H4 (cell line): ENCODE results near the gene FAM174C. TPM values are rescaled to one million over a fixed set of nuclear protein-coding genes. Genes with fewer than 3 reads are reported as not detected.

Experiments used
- DNase-seq: peaks from one replicate; pipeline ENCODE4 v3.0.0-alpha.2; 2015; ENCODE audit warnings: low spot score
- total RNA-seq: library from RNA; depleted of rRNA; stranded (reverse); fragments of >200 nt; shearing (Covaris generic); gene quantifications from 2 replicates; pipeline ENCODE4 v1.2.3, GENCODE V29; 2014

Gene FAM174C
- total RNA-seq, 1 experiment from 2014 or later = 59.5 TPM

- no peak for DNase-seq
Measured at GRCh38 chr19:1285737-1286360, 10.5 kb downstream of the FAM174C start, which contains the start of gene EFNA2. Gene EFNA2, plus strand, starts transcription at chr19:1285873. Its CDS starts 296 bp downstream, at chr19:1286169.

- DNase-seq = no peak
Measured at GRCh38 chr19:1286487-1287353, 11.4 kb downstream of the FAM174C start.

GRCh38 chr19:1287354-1288225 lies 12.3 kb downstream of the FAM174C start:
- no peak for DNase-seq

GRCh38 chr19:1288226-1288612 lies 12.9 kb downstream of the FAM174C start:
- no peak for DNase-seq

- DNase-seq = no peak
Measured at GRCh38 chr19:1288833-1289685, 13.7 kb downstream of the FAM174C start.

GRCh38 chr19:1289686-1290025 lies 14.3 kb downstream of the FAM174C start:
- DNase-seq = no peak

GRCh38 chr19:1290196-1290702 lies 14.9 kb downstream of the FAM174C start:
- DNase-seq = no peak

GRCh38 chr19:1290703-1291651 lies 15.6 kb downstream of the FAM174C start:
- DNase-seq = no peak

- DNase-seq = no peak
Measured at GRCh38 chr19:1291761-1292418, 16.6 kb downstream of the FAM174C start.

GRCh38 chr19:1292419-1293151 lies 17.3 kb downstream of the FAM174C start:
- no peak for DNase-seq

- DNase-seq = no peak
Measured at GRCh38 chr19:1293782-1294604, 18.7 kb downstream of the FAM174C start.

GRCh38 chr19:1294688-1295087 lies 19.4 kb downstream of the FAM174C start:
- DNase-seq = no peak

- no peak for DNase-seq
Measured at GRCh38 chr19:1295169-1296012, 20.1 kb downstream of the FAM174C start.

- no peak for DNase-seq
Measured at GRCh38 chr19:1296078-1296477, 20.7 kb downstream of the FAM174C start.

- no peak for DNase-seq
Measured at GRCh38 chr19:1296575-1297271, 21.4 kb downstream of the FAM174C start.

- no peak for DNase-seq
Measured at GRCh38 chr19:1298235-1298634, 22.9 kb downstream of the FAM174C start.
